SKM-1 (cell line): ENCODE measurements around the gene SNPH.

Source experiments
- DNase-seq: peaks from one replicate; lab custom pipeline; 2025; ENCODE audit not compliant: unreplicated experiment; lab: John Stamatoyannopoulos, UW

Gene SNPH

GRCh38 chr20:1323256-1323655, 57.2 kb downstream of the SNPH start:
- DNase-seq: no peak

- DNase-seq: no peak
These were observed 57.9 kb downstream of the SNPH start for GRCh38 chr20:1323830-1324597.

- no peak for DNase-seq
These were observed 58.6 kb downstream of the SNPH start for GRCh38 chr20:1324598-1325172.

GRCh38 chr20:1325173-1326030, 59.3 kb downstream of the SNPH start:
- peak; percentile 42 for DNase-seq

GRCh38 chr20:1326031-1326930, 60.2 kb downstream of the SNPH start:
- DNase-seq: no peak

- DNase-seq: no peak
These were observed 61.2 kb downstream of the SNPH start for GRCh38 chr20:1327241-1327653.

GRCh38 chr20:1327827-1328679, 62.0 kb downstream of the SNPH start:
- DNase-seq: no peak

- DNase-seq: no peak
These were observed 62.7 kb downstream of the SNPH start, which contains the start of gene SDCBP2 for GRCh38 chr20:1328680-1329330. Gene SDCBP2 (minus strand): TSS chr20:1329139. CDS start chr20:1320416, 8,723 bp downstream.

- DNase-seq: no peak
These were observed 64.2 kb downstream of the SNPH start for GRCh38 chr20:1330075-1330830.

- DNase-seq: no peak
These were observed 65.0 kb downstream of the SNPH start for GRCh38 chr20:1331101-1331500.

GRCh38 chr20:1331801-1332453, 65.8 kb downstream of the SNPH start:
- DNase-seq: no peak

- DNase-seq: no peak
These were observed 66.7 kb downstream of the SNPH start for GRCh38 chr20:1332749-1333300.

GRCh38 chr20:1333462-1334369, 67.6 kb downstream of the SNPH start:
- DNase-seq: no peak

GRCh38 chr20:1334370-1334731, 68.3 kb downstream of the SNPH start:
- DNase-seq: no peak

GRCh38 chr20:1334761-1335160, 68.7 kb downstream of the SNPH start:
- peak; percentile 1 for DNase-seq

GRCh38 chr20:1335961-1336698, 70.0 kb downstream of the SNPH start:
- DNase-seq: no peak
